A549 (cell line): ENCODE data around the gene HIVEP3.

ENCODE experiments used
- CHD2 ChIP-seq: fragments of 150-350 bp; IDR thresholded peaks from 2 replicates; pipeline ENCODE4 v1.6.1; 2014; ENCODE audit warnings: low read length; ENCODE audit not compliant: partially characterized antibody
- CTCF ChIP-seq: fragments of >200 bp; sonication (Bioruptor Twin); formaldehyde crosslinking; IDR thresholded peaks from 3 replicates; pipeline ENCODE4 v1.5.1; 2016
- ELK1 ChIP-seq: fragments of 150-350 bp; IDR thresholded peaks from 2 replicates; pipeline ENCODE4 v1.6.1; 2014; ENCODE audit warnings: low read depth, mild to moderate bottlenecking, low read length
- HEYL ChIP-seq: fragments of 250-450 bp; sonication (Bioruptor Pico); IDR thresholded peaks from 2 replicates; pipeline ENCODE4 v1.8.0; 2021; ENCODE audit warnings: mild to moderate bottlenecking, moderate library complexity
- JUN ChIP-seq, 2 experiments: fragments of >200 bp; sonication (Bioruptor Twin); formaldehyde crosslinking; IDR thresholded peaks; 2 replicates in 1 of 2; 3 replicates in 1 of 2; pipeline ENCODE4 v1.6.1; 2016 to 2017
- PHF8 ChIP-seq: fragments of 200-600 bp; sonication (generic); IDR thresholded peaks from 2 replicates; pipeline ENCODE4 v1.6.1; 2016; ENCODE audit warnings: low read depth, mild to moderate bottlenecking, antibody characterized with exemption, moderate library complexity, borderline replicate concordance
- RARB ChIP-seq: fragments of 250-450 bp; sonication (Bioruptor Pico); IDR thresholded peaks from 2 replicates; pipeline ENCODE4 v1.8.0; 2021; ENCODE audit warnings: mild to moderate bottlenecking, moderate library complexity
- TF ChIP-seq, protein P1 (sequence below): fragments of 250-450 bp; sonication (Bioruptor Pico); IDR thresholded peaks from 2 replicates; pipeline ENCODE4 v1.5.0; 2021; ENCODE audit warnings: mild to moderate bottlenecking, moderate library complexity, borderline replicate concordance
- TF ChIP-seq, protein P2 (sequence below): fragments of 250-450 bp; sonication (Bioruptor Pico); IDR thresholded peaks from 2 replicates; pipeline ENCODE4 v1.5.0; 2020; ENCODE audit warnings: low read depth, mild to moderate bottlenecking, moderate library complexity
- TF ChIP-seq, protein P3 (sequence below): fragments of 200-600 bp; sonication (generic); IDR thresholded peaks from 2 replicates; pipeline ENCODE4 v1.6.1; 2016; ENCODE audit warnings: antibody characterized with exemption, mild to moderate bottlenecking, moderate library complexity

- no peak for TF ChIP-seq CTCF
- no peak for TF ChIP-seq CHD2
- TF ChIP-seq JUN (IDR thresholded peaks at IDR 0.05), result no peak
- TF ChIP-seq HEYL (CRISPR knock-in tag), result no peak
- no peak for TF ChIP-seq PHF8
- TF ChIP-seq, protein P1, sequence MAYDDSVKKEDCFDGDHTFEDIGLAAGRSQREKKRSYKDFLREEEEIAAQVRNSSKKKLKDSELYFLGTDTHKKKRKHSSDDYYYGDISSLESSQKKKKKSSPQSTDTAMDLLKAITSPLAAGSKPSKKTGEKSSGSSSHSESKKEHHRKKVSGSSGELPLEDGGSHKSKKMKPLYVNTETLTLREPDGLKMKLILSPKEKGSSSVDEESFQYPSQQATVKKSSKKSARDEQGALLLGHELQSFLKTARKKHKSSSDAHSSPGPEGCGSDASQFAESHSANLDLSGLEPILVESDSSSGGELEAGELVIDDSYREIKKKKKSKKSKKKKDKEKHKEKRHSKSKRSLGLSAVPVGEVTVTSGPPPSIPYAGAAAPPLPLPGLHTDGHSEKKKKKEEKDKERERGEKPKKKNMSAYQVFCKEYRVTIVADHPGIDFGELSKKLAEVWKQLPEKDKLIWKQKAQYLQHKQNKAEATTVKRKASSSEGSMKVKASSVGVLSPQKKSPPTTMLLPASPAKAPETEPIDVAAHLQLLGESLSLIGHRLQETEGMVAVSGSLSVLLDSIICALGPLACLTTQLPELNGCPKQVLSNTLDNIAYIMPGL (CRISPR knock-in tag), result no peak
- no peak for TF ChIP-seq RARB
- TF ChIP-seq ELK1, result no peak
- TF ChIP-seq, protein P2, sequence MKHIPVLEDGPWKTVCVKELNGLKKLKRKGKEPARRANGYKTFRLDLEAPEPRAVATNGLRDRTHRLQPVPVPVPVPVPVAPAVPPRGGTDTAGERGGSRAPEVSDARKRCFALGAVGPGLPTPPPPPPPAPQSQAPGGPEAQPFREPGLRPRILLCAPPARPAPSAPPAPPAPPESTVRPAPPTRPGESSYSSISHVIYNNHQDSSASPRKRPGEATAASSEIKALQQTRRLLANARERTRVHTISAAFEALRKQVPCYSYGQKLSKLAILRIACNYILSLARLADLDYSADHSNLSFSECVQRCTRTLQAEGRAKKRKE (CRISPR knock-in tag), result no peak
- TF ChIP-seq, protein P3, sequence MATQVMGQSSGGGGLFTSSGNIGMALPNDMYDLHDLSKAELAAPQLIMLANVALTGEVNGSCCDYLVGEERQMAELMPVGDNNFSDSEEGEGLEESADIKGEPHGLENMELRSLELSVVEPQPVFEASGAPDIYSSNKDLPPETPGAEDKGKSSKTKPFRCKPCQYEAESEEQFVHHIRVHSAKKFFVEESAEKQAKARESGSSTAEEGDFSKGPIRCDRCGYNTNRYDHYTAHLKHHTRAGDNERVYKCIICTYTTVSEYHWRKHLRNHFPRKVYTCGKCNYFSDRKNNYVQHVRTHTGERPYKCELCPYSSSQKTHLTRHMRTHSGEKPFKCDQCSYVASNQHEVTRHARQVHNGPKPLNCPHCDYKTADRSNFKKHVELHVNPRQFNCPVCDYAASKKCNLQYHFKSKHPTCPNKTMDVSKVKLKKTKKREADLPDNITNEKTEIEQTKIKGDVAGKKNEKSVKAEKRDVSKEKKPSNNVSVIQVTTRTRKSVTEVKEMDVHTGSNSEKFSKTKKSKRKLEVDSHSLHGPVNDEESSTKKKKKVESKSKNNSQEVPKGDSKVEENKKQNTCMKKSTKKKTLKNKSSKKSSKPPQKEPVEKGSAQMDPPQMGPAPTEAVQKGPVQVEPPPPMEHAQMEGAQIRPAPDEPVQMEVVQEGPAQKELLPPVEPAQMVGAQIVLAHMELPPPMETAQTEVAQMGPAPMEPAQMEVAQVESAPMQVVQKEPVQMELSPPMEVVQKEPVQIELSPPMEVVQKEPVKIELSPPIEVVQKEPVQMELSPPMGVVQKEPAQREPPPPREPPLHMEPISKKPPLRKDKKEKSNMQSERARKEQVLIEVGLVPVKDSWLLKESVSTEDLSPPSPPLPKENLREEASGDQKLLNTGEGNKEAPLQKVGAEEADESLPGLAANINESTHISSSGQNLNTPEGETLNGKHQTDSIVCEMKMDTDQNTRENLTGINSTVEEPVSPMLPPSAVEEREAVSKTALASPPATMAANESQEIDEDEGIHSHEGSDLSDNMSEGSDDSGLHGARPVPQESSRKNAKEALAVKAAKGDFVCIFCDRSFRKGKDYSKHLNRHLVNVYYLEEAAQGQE, result no peak
These were observed 144.2 kb downstream of the HIVEP3 start for GRCh38 chr1:41774471-41774990.
